HEK293 (cell line): Measurements from ENCODE around the gene ACTR1B.

Experiments
- GLI2 ChIP-seq: fragments of 450-650 bp; formaldehyde crosslinking; IDR thresholded peaks from 2 replicates; pipeline ENCODE4; 2017; ENCODE audit warnings: missing biosample characterization, missing genetic modification characterization, low read depth, borderline replicate concordance
- HOXD13 ChIP-seq: sonication (generic); formaldehyde crosslinking; IDR thresholded peaks from 2 replicates; pipeline ENCODE4 v1.8.0; 2022; ENCODE audit warnings: missing genetic modification reagents, borderline replicate concordance
- IKZF3 ChIP-seq: fragments of 450-650 bp; IDR thresholded peaks from 2 replicates; pipeline ENCODE4 v1.5.0; 2018; ENCODE audit warnings: missing biosample characterization, mild to moderate bottlenecking, missing genetic modification characterization, moderate library complexity
- TCF7L2 ChIP-seq: IDR thresholded peaks from 2 replicates; pipeline ENCODE4 v1.6.1; 2011; ENCODE audit warnings: low read depth, mild to moderate bottlenecking, inconsistent platforms, low read length, moderate library complexity, borderline replicate concordance
- TRIM28 ChIP-seq: IDR thresholded peaks from 2 replicates; pipeline ENCODE4 v1.6.1; 2011; ENCODE audit warnings: low read length, control low read depth, borderline replicate concordance
- ZBTB17 ChIP-seq: fragments of 450-650 bp; formaldehyde crosslinking; IDR thresholded peaks from 2 replicates; pipeline ENCODE4 v1.5.1; 2016; ENCODE audit warnings: missing biosample characterization, missing genetic modification characterization
- ZBTB7A ChIP-seq: fragments of 450-650 bp; formaldehyde crosslinking; IDR thresholded peaks from 2 replicates; pipeline ENCODE4 v1.5.1; 2016; ENCODE audit warnings: low read depth, missing biosample characterization, missing genetic modification characterization
- ZEB2 ChIP-seq: fragments of 450-650 bp; formaldehyde crosslinking; IDR thresholded peaks from 2 replicates; pipeline ENCODE4 v1.5.1; 2016; ENCODE audit warnings: missing biosample characterization, missing genetic modification characterization
- ZFP41 ChIP-seq: fragments of 450-650 bp; formaldehyde crosslinking; IDR thresholded peaks from 2 replicates; pipeline ENCODE4 v1.5.1; 2016; ENCODE audit warnings: missing biosample characterization, missing genetic modification characterization, borderline replicate concordance
- ZNF112 ChIP-seq: fragments of 450-650 bp; formaldehyde crosslinking; IDR thresholded peaks from 2 replicates; pipeline ENCODE4 v1.5.0; 2017; ENCODE audit warnings: missing biosample characterization, missing genetic modification characterization
- ZNF114 ChIP-seq: fragments of 450-650 bp; formaldehyde crosslinking; IDR thresholded peaks from 2 replicates; pipeline ENCODE4 v1.5.0; 2017; ENCODE audit warnings: missing biosample characterization, missing genetic modification characterization
- ZNF133 ChIP-seq: fragments of 450-650 bp; formaldehyde crosslinking; IDR thresholded peaks from 2 replicates; pipeline ENCODE4 v1.5.1; 2016; ENCODE audit warnings: missing biosample characterization, missing genetic modification characterization
- ZNF175 ChIP-seq: fragments of 450-650 bp; formaldehyde crosslinking; IDR thresholded peaks from 2 replicates; pipeline ENCODE4 v1.5.1; 2016; ENCODE audit warnings: missing biosample characterization, missing genetic modification characterization
- ZNF214 ChIP-seq: fragments of 450-650 bp; formaldehyde crosslinking; IDR thresholded peaks from 2 replicates; pipeline ENCODE4 v1.5.1; 2017; ENCODE audit warnings: missing biosample characterization, mild to moderate bottlenecking, missing genetic modification characterization, borderline replicate concordance
- ZNF221 ChIP-seq: fragments of 450-650 bp; formaldehyde crosslinking; IDR thresholded peaks from 2 replicates; pipeline ENCODE4 v1.5.1; 2017; ENCODE audit warnings: missing biosample characterization, missing genetic modification characterization, borderline replicate concordance
- ZNF223 ChIP-seq: fragments of 450-650 bp; formaldehyde crosslinking; IDR thresholded peaks from 2 replicates; pipeline ENCODE4 v1.5.1; 2016; ENCODE audit warnings: missing biosample characterization, missing genetic modification characterization
- ZNF248 ChIP-seq: fragments of 450-650 bp; formaldehyde crosslinking; IDR thresholded peaks from 2 replicates; pipeline ENCODE4 v1.5.1; 2017; ENCODE audit warnings: missing biosample characterization, missing genetic modification characterization
- ZNF302 ChIP-seq: fragments of 450-650 bp; formaldehyde crosslinking; IDR thresholded peaks from 2 replicates; pipeline ENCODE4 v1.5.1; 2016; ENCODE audit warnings: missing biosample characterization, missing genetic modification characterization, low read depth
- ZNF324 ChIP-seq: fragments of 450-650 bp; formaldehyde crosslinking; IDR thresholded peaks from 2 replicates; pipeline ENCODE4 v1.5.1; 2016; ENCODE audit warnings: missing biosample characterization, missing genetic modification characterization
- ZNF341 ChIP-seq: fragments of 450-650 bp; formaldehyde crosslinking; IDR thresholded peaks from 2 replicates; pipeline ENCODE4; 2016; ENCODE audit warnings: low read depth, missing biosample characterization, missing genetic modification characterization
- ZNF354C ChIP-seq: fragments of 450-650 bp; formaldehyde crosslinking; IDR thresholded peaks from 2 replicates; pipeline ENCODE4 v1.5.1; 2016; ENCODE audit warnings: missing biosample characterization, missing genetic modification characterization, low read depth, borderline replicate concordance
- ZNF423 ChIP-seq: fragments of 450-650 bp; formaldehyde crosslinking; IDR thresholded peaks from 2 replicates; pipeline ENCODE4 v1.5.1; 2016; ENCODE audit warnings: missing biosample characterization, missing genetic modification characterization
- ZNF514 ChIP-seq: fragments of 450-650 bp; formaldehyde crosslinking; IDR thresholded peaks from 2 replicates; pipeline ENCODE4 v1.5.1; 2016; ENCODE audit warnings: missing biosample characterization, missing genetic modification characterization
- ZNF571 ChIP-seq: fragments of 450-650 bp; formaldehyde crosslinking; IDR thresholded peaks from 2 replicates; pipeline ENCODE4 v1.5.0; 2017; ENCODE audit warnings: missing biosample characterization, missing genetic modification characterization
- ZNF610 ChIP-seq: fragments of 450-650 bp; formaldehyde crosslinking; IDR thresholded peaks from 2 replicates; pipeline ENCODE4 v1.5.1; 2016; ENCODE audit warnings: missing biosample characterization, missing genetic modification characterization, borderline replicate concordance
- ZNF623 ChIP-seq: fragments of 450-650 bp; formaldehyde crosslinking; IDR thresholded peaks from 2 replicates; pipeline ENCODE4 v1.5.1; 2016; ENCODE audit warnings: missing biosample characterization, missing genetic modification characterization
- ZNF747 ChIP-seq: fragments of 450-650 bp; formaldehyde crosslinking; IDR thresholded peaks from 2 replicates; pipeline ENCODE4 v1.5.1; 2016; ENCODE audit warnings: missing biosample characterization, missing genetic modification characterization
- ZNF776 ChIP-seq: fragments of 450-650 bp; formaldehyde crosslinking; IDR thresholded peaks from 2 replicates; pipeline ENCODE4 v1.5.0; 2017; ENCODE audit warnings: missing biosample characterization, missing genetic modification characterization, borderline replicate concordance
- ZNF777 ChIP-seq: fragments of 450-650 bp; formaldehyde crosslinking; IDR thresholded peaks from 2 replicates; pipeline ENCODE4 v1.5.1; 2017; ENCODE audit warnings: missing biosample characterization, missing genetic modification characterization, borderline replicate concordance
- TF ChIP-seq, protein P1 (sequence below): fragments of 450-650 bp; formaldehyde crosslinking; IDR thresholded peaks from 2 replicates; pipeline ENCODE4 v1.5.1; 2016; ENCODE audit warnings: missing biosample characterization, missing genetic modification characterization
- TF ChIP-seq, protein P2 (sequence below): fragments of 450-650 bp; formaldehyde crosslinking; IDR thresholded peaks from 2 replicates; pipeline ENCODE4 v1.5.1; 2017; ENCODE audit warnings: missing biosample characterization, missing genetic modification characterization
- TF ChIP-seq, protein P3 (sequence below): fragments of 450-650 bp; formaldehyde crosslinking; IDR thresholded peaks from 2 replicates; pipeline ENCODE4 v1.5.1; 2016; ENCODE audit warnings: missing biosample characterization, missing genetic modification characterization
- TF ChIP-seq, protein P4 (sequence below): fragments of 450-650 bp; formaldehyde crosslinking; IDR thresholded peaks from 2 replicates; pipeline ENCODE4 v1.5.1; 2017; ENCODE audit warnings: missing biosample characterization, missing genetic modification characterization
- TF ChIP-seq, protein P5 (sequence below): fragments of 450-650 bp; formaldehyde crosslinking; IDR thresholded peaks from 2 replicates; pipeline ENCODE4 v1.5.1; 2016; ENCODE audit warnings: missing biosample characterization, missing genetic modification characterization

ACTR1B gene

DNA sequence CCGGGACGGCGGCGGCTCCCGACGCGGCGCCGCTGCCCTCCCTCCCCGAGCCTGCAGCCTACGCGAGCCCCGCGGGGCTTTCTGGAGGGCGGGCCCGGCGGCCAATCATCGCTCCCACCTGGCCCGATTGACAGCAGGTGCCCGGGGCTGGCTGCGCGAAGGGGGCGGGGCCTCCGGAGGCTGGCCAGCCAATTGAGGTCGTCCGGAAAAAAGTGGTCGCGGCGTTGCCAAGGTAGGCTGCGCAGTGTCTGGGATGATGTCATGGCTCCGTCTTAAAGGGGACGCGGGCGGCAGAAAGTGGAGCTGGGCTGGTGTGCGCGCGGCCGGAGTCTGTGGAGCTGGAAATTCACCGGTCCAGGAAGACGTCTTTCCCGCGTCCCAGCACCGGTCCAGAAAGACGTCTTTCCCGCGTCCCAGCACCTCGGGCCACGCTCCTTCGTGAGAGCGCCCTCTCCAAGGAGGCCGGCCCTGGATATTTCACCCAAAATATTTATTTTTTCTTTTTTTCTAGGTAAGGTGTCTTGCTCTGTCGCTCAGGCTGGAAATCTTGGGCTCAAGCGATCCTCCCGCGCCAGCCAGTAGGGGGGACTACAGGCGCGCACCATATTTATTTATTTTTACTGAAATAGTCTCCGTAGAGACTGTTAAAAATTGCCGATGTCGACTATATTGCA is at the start of gene ACTR1B (continued):
- TF ChIP-seq ZNF341 (tag by site-specific recombination) (no peak), ZNF133 (no peak), ZNF610 (tag by site-specific recombination) (no peak), ZNF354C (tag by site-specific recombination) (no peak), ZNF214 (tag by site-specific recombination) (no peak), ZNF747 (tag by site-specific recombination) (no peak), GLI2 (tag by site-specific recombination) (no peak), ZNF175 (tag by site-specific recombination) (no peak), TCF7L2 (no peak), ZFP41 (tag by site-specific recombination) (no peak), ZNF623 (tag by site-specific recombination) (no peak), TRIM28 (no peak), ZNF302 (tag by site-specific recombination) (no peak), ZNF223 (tag by site-specific recombination) (no peak), ZNF112 (no peak), ZNF776 (tag by site-specific recombination) (no peak), IKZF3 (tag by site-specific recombination) (peak; percentile 89), ZNF571 (tag by site-specific recombination) (no peak), ZNF514 (tag by site-specific recombination) (no peak), ZNF248 (tag by site-specific recombination) (no peak), ZNF324 (tag by site-specific recombination) (no peak; the same call in 1 of the 2 replicates), ZNF423 (tag by site-specific recombination) (no peak), ZBTB7A (tag by site-specific recombination) (no peak), ZNF777 (tag by site-specific recombination) (no peak), ZNF221 (tag by site-specific recombination) (no peak), HOXD13 (CRISPR knock-in tag) (no peak), ZEB2 (tag by site-specific recombination) (peak; percentile 76), ZBTB17 (peak; percentile 44; the same call in 1 of the 2 replicates), ZNF114 (tag by site-specific recombination) (no peak)
- TF ChIP-seq, protein P1, sequence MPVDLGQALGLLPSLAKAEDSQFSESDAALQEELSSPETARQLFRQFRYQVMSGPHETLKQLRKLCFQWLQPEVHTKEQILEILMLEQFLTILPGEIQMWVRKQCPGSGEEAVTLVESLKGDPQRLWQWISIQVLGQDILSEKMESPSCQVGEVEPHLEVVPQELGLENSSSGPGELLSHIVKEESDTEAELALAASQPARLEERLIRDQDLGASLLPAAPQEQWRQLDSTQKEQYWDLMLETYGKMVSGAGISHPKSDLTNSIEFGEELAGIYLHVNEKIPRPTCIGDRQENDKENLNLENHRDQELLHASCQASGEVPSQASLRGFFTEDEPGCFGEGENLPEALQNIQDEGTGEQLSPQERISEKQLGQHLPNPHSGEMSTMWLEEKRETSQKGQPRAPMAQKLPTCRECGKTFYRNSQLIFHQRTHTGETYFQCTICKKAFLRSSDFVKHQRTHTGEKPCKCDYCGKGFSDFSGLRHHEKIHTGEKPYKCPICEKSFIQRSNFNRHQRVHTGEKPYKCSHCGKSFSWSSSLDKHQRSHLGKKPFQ = no peak
- TF ChIP-seq, protein P2, sequence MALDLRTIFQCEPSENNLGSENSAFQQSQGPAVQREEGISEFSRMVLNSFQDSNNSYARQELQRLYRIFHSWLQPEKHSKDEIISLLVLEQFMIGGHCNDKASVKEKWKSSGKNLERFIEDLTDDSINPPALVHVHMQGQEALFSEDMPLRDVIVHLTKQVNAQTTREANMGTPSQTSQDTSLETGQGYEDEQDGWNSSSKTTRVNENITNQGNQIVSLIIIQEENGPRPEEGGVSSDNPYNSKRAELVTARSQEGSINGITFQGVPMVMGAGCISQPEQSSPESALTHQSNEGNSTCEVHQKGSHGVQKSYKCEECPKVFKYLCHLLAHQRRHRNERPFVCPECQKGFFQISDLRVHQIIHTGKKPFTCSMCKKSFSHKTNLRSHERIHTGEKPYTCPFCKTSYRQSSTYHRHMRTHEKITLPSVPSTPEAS = no peak
- TF ChIP-seq, protein P3, sequence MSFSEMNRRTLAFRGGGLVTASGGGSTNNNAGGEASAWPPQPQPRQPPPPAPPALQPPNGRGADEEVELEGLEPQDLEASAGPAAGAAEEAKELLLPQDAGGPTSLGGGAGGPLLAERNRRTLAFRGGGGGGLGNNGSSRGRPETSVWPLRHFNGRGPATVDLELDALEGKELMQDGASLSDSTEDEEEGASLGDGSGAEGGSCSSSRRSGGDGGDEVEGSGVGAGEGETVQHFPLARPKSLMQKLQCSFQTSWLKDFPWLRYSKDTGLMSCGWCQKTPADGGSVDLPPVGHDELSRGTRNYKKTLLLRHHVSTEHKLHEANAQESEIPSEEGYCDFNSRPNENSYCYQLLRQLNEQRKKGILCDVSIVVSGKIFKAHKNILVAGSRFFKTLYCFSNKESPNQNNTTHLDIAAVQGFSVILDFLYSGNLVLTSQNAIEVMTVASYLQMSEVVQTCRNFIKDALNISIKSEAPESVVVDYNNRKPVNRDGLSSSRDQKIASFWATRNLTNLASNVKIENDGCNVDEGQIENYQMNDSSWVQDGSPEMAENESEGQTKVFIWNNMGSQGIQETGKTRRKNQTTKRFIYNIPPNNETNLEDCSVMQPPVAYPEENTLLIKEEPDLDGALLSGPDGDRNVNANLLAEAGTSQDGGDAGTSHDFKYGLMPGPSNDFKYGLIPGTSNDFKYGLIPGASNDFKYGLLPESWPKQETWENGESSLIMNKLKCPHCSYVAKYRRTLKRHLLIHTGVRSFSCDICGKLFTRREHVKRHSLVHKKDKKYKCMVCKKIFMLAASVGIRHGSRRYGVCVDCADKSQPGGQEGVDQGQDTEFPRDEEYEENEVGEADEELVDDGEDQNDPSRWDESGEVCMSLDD = no peak
- TF ChIP-seq, protein P4, sequence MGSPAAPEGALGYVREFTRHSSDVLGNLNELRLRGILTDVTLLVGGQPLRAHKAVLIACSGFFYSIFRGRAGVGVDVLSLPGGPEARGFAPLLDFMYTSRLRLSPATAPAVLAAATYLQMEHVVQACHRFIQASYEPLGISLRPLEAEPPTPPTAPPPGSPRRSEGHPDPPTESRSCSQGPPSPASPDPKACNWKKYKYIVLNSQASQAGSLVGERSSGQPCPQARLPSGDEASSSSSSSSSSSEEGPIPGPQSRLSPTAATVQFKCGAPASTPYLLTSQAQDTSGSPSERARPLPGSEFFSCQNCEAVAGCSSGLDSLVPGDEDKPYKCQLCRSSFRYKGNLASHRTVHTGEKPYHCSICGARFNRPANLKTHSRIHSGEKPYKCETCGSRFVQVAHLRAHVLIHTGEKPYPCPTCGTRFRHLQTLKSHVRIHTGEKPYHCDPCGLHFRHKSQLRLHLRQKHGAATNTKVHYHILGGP (tag by site-specific recombination) = no peak
- TF ChIP-seq, protein P5, sequence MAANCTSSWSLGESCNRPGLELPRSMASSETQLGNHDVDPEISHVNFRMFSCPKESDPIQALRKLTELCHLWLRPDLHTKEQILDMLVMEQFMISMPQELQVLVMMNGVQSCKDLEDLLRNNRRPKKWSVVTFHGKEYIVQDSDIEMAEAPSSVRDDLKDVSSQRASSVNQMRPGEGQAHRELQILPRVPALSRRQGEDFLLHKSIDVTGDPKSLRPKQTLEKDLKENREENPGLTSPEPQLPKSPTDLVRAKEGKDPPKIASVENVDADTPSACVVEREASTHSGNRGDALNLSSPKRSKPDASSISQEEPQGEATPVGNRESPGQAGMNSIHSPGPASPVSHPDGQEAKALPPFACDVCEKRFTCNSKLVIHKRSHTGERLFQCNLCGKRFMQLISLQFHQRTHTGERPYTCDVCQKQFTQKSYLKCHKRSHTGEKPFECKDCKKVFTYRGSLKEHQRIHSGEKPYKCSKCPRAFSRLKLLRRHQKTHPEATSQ = no peak
